ENCODE measurements around the gene SRA1.

GRCh38 chr5:140513124-140513523 is 44.1 kb downstream of the SRA1 start:
- TF ChIP-seq, protein P1, sequence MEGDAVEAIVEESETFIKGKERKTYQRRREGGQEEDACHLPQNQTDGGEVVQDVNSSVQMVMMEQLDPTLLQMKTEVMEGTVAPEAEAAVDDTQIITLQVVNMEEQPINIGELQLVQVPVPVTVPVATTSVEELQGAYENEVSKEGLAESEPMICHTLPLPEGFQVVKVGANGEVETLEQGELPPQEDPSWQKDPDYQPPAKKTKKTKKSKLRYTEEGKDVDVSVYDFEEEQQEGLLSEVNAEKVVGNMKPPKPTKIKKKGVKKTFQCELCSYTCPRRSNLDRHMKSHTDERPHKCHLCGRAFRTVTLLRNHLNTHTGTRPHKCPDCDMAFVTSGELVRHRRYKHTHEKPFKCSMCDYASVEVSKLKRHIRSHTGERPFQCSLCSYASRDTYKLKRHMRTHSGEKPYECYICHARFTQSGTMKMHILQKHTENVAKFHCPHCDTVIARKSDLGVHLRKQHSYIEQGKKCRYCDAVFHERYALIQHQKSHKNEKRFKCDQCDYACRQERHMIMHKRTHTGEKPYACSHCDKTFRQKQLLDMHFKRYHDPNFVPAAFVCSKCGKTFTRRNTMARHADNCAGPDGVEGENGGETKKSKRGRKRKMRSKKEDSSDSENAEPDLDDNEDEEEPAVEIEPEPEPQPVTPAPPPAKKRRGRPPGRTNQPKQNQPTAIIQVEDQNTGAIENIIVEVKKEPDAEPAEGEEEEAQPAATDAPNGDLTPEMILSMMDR (IDR thresholded peaks at IDR 0.05; ENCODE audit: insufficient read depth, low read length), result no peak
- TF ChIP-seq POLR2AphosphoS5 (IDR thresholded peaks at IDR 0.05; ENCODE audit: low read depth) (no peak), GABPA (IDR thresholded peaks at IDR 0.05; ENCODE audit: low read depth) (no peak), SPI1 (IDR thresholded peaks at IDR 0.05; ENCODE audit: borderline replicate concordance, low read depth) (no peak)
- TF ChIP-seq, protein P2, sequence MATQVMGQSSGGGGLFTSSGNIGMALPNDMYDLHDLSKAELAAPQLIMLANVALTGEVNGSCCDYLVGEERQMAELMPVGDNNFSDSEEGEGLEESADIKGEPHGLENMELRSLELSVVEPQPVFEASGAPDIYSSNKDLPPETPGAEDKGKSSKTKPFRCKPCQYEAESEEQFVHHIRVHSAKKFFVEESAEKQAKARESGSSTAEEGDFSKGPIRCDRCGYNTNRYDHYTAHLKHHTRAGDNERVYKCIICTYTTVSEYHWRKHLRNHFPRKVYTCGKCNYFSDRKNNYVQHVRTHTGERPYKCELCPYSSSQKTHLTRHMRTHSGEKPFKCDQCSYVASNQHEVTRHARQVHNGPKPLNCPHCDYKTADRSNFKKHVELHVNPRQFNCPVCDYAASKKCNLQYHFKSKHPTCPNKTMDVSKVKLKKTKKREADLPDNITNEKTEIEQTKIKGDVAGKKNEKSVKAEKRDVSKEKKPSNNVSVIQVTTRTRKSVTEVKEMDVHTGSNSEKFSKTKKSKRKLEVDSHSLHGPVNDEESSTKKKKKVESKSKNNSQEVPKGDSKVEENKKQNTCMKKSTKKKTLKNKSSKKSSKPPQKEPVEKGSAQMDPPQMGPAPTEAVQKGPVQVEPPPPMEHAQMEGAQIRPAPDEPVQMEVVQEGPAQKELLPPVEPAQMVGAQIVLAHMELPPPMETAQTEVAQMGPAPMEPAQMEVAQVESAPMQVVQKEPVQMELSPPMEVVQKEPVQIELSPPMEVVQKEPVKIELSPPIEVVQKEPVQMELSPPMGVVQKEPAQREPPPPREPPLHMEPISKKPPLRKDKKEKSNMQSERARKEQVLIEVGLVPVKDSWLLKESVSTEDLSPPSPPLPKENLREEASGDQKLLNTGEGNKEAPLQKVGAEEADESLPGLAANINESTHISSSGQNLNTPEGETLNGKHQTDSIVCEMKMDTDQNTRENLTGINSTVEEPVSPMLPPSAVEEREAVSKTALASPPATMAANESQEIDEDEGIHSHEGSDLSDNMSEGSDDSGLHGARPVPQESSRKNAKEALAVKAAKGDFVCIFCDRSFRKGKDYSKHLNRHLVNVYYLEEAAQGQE (IDR thresholded peaks at IDR 0.05; ENCODE audit: insufficient replicate concordance, low read depth), result no peak

Measured in HL-60 (cell line).